ENCODE data around the gene KRTAP12-3. TPM values are rescaled to one million over a fixed set of nuclear protein-coding genes. Genes with fewer than 3 reads are reported as not detected.

KRTAP12-3 gene
- total and polyA plus RNA-seq, 10 of the 15 experiments (the other 5 are each of a cell fraction or from before 2014, with no cell fraction given) = not detected

DNA sequence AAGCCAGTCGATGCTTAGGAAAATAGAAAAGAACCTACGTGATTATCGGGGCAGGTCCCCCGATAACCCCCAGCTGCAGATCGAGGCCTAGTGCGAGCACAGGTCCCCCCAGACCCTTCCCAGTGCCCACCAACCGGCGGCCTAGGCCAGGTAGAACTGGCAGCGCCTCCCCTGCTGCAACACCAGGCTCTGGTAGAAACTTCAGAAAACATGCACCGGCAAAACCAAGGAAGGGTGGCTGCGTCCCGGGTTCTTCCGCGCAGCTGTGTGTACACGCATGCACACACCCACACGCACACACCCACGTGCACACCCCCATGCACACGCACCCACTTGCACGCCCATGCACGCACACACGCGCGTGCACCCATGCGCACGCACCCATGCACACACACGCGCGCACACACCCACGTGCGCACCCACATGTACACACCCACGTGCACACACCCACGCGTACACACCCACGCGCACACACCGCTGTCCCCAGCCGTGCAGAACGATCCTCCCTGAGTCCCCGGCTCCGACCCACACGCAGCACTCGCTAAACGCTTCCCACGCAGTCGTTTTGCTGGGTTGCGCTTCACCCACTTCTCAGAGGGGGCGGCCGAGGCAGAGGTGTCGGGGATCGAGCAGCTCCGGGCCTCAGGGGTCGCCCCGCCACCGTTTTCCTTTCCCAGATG, 48.4 kb downstream of the KRTAP12-3 start (continued):
- TF ChIP-seq, protein P1, sequence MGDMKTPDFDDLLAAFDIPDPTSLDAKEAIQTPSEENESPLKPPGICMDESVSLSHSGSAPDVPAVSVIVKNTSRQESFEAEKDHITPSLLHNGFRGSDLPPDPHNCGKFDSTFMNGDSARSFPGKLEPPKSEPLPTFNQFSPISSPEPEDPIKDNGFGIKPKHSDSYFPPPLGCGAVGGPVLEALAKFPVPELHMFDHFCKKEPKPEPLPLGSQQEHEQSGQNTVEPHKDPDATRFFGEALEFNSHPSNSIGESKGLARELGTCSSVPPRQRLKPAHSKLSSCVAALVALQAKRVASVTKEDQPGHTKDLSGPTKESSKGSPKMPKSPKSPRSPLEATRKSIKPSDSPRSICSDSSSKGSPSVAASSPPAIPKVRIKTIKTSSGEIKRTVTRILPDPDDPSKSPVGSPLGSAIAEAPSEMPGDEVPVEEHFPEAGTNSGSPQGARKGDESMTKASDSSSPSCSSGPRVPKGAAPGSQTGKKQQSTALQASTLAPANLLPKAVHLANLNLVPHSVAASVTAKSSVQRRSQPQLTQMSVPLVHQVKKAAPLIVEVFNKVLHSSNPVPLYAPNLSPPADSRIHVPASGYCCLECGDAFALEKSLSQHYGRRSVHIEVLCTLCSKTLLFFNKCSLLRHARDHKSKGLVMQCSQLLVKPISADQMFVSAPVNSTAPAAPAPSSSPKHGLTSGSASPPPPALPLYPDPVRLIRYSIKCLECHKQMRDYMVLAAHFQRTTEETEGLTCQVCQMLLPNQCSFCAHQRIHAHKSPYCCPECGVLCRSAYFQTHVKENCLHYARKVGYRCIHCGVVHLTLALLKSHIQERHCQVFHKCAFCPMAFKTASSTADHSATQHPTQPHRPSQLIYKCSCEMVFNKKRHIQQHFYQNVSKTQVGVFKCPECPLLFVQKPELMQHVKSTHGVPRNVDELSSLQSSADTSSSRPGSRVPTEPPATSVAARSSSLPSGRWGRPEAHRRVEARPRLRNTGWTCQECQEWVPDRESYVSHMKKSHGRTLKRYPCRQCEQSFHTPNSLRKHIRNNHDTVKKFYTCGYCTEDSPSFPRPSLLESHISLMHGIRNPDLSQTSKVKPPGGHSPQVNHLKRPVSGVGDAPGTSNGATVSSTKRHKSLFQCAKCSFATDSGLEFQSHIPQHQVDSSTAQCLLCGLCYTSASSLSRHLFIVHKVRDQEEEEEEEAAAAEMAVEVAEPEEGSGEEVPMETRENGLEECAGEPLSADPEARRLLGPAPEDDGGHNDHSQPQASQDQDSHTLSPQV (IDR thresholded peaks at IDR 0.05) = no peak
- no peak for TF ChIP-seq ZSCAN29 (IDR thresholded peaks at IDR 0.05)
- no peak for TF ChIP-seq CHD1 (IDR thresholded peaks at IDR 0.05; ENCODE audit: low read depth, low read length)
- no peak for TF ChIP-seq CREM (IDR thresholded peaks at IDR 0.05; ENCODE audit: low read depth)
- TF ChIP-seq SUPT20H (IDR thresholded peaks at IDR 0.05; ENCODE audit: borderline replicate concordance, control insufficient read depth, low read depth, low read length) = no peak
- TF ChIP-seq, protein P2, sequence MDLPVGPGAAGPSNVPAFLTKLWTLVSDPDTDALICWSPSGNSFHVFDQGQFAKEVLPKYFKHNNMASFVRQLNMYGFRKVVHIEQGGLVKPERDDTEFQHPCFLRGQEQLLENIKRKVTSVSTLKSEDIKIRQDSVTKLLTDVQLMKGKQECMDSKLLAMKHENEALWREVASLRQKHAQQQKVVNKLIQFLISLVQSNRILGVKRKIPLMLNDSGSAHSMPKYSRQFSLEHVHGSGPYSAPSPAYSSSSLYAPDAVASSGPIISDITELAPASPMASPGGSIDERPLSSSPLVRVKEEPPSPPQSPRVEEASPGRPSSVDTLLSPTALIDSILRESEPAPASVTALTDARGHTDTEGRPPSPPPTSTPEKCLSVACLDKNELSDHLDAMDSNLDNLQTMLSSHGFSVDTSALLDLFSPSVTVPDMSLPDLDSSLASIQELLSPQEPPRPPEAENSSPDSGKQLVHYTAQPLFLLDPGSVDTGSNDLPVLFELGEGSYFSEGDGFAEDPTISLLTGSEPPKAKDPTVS (IDR thresholded peaks at IDR 0.05; ENCODE audit: low read depth, low read length) = no peak
- TF ChIP-seq, protein P3, sequence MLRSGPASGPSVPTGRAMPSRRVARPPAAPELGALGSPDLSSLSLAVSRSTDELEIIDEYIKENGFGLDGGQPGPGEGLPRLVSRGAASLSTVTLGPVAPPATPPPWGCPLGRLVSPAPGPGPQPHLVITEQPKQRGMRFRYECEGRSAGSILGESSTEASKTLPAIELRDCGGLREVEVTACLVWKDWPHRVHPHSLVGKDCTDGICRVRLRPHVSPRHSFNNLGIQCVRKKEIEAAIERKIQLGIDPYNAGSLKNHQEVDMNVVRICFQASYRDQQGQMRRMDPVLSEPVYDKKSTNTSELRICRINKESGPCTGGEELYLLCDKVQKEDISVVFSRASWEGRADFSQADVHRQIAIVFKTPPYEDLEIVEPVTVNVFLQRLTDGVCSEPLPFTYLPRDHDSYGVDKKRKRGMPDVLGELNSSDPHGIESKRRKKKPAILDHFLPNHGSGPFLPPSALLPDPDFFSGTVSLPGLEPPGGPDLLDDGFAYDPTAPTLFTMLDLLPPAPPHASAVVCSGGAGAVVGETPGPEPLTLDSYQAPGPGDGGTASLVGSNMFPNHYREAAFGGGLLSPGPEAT (IDR thresholded peaks at IDR 0.05; ENCODE audit: low read depth) = no peak
- no peak for TF ChIP-seq HCFC1 (IDR thresholded peaks at IDR 0.05; ENCODE audit: low read length)
- TF ChIP-seq ASH2L (IDR thresholded peaks at IDR 0.05; ENCODE audit: borderline replicate concordance, low read depth) = no peak
- TF ChIP-seq ZNF24 (IDR thresholded peaks at IDR 0.05) = no peak
- no peak for TF ChIP-seq NR2C1 (IDR thresholded peaks at IDR 0.05)
- TF ChIP-seq MXI1 (IDR thresholded peaks at IDR 0.05; ENCODE audit: low read depth, low read length) = no peak
